ENCODE data around the gene PRR5.
"Not testable (repeated sequence)": the region's sequence is repeated elsewhere in the genome, so short reads cannot be mapped to it uniquely, and the experiment has no call there.

- TF ChIP-seq CTCF (IDR thresholded peaks at IDR 0.05 in 2 of 3, conservative IDR thresholded peaks at IDR 0.05 in 1 of 3; ENCODE audit: borderline replicate concordance in 1 of 3, insufficient read depth in 1 of 3, low read depth in 2 of 3, low read length in 2 of 3); POLR2A (IDR thresholded peaks at IDR 0.05; ENCODE audit: borderline replicate concordance, extremely low read depth, insufficient read depth, insufficient read length); REST (IDR thresholded peaks at IDR 0.05; ENCODE audit: low read depth); EGR1 (IDR thresholded peaks at IDR 0.05; ENCODE audit: low read depth); SP1 (IDR thresholded peaks at IDR 0.05; ENCODE audit: low read depth); MAX (IDR thresholded peaks at IDR 0.05); RAD21 (IDR thresholded peaks at IDR 0.05; ENCODE audit: low read depth): not testable (repeated sequence)
- TF ChIP-seq, protein P1, sequence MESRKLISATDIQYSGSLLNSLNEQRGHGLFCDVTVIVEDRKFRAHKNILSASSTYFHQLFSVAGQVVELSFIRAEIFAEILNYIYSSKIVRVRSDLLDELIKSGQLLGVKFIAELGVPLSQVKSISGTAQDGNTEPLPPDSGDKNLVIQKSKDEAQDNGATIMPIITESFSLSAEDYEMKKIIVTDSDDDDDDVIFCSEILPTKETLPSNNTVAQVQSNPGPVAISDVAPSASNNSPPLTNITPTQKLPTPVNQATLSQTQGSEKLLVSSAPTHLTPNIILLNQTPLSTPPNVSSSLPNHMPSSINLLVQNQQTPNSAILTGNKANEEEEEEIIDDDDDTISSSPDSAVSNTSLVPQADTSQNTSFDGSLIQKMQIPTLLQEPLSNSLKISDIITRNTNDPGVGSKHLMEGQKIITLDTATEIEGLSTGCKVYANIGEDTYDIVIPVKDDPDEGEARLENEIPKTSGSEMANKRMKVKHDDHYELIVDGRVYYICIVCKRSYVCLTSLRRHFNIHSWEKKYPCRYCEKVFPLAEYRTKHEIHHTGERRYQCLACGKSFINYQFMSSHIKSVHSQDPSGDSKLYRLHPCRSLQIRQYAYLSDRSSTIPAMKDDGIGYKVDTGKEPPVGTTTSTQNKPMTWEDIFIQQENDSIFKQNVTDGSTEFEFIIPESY (IDR thresholded peaks at IDR 0.05; ENCODE audit: extremely low read depth, insufficient replicate concordance, low read length): not testable (repeated sequence)
These were observed 49.1 kb upstream of the PRR5 start for GRCh38 chr22:44652866-44653265.
